Measurements from ENCODE around the gene RUSC1.

GRCh38 chr1:155272466-155273342 lies 48.0 kb upstream of the RUSC1 start:
- no peak for TF ChIP-seq CTCF (conservative IDR thresholded peaks at IDR 0.05; ENCODE audit: low read depth, low read length)
- no peak for TF ChIP-seq EZH2 (IDR thresholded peaks at IDR 0.05; ENCODE audit: low read length, unreplicated experiment)
- no peak for TF ChIP-seq EZH2phosphoT487 (IDR thresholded peaks at IDR 0.05; ENCODE audit: borderline replicate concordance, low read length)
